Ovary (tissue), 9 donors: Measurements from ENCODE around the gene NRXN3. TPM values are rescaled to one million over a fixed set of nuclear protein-coding genes. Genes with fewer than 3 reads are reported as not detected.
"Not testable (repeated sequence)": the region's sequence is repeated elsewhere in the genome, so short reads cannot be mapped to it uniquely, and the experiment has no call there.

Source experiments
- DNase-seq, 5 donors: peaks; one replicate each; pipeline ENCODE4 v3.0.0-alpha.2; 2019 to 2020
- H3K27ac ChIP-seq, 2 donors: fragments of 200-600 bp; one replicate each; pipeline versions ENCODE4 v1.5.1 to v1.8.0; 2019 to 2022
- H3K27me3 ChIP-seq: fragments of 200-600 bp; one replicate; pipeline ENCODE4 v1.8.0; 2022
- H3K36me3 ChIP-seq: fragments of 200-600 bp; sonication (generic); one replicate; pipeline ENCODE4 v1.5.1; 2019
- H3K4me1 ChIP-seq: one replicate; pipeline ENCODE4 v1.8.1; 2013; ENCODE audit warnings: mild to moderate bottlenecking, moderate library complexity; ENCODE audit not compliant: insufficient read depth
- H3K4me3 ChIP-seq: fragments of 200-600 bp; sonication (generic); one replicate; pipeline ENCODE4 v1.5.1; 2017
- H3K9me3 ChIP-seq, 2 donors: fragments of 200-600 bp in 1 of 2; sonication (generic) in 1 of 2; one replicate each; pipeline versions ENCODE4 v1.5.1 to v1.8.1; 2013 to 2019; ENCODE audit warnings: mild to moderate bottlenecking in 1 of 2, moderate library complexity in 1 of 2
- EP300 ChIP-seq: sonication (generic); formaldehyde crosslinking; IDR thresholded peaks from one replicate; pipeline ENCODE4 v1.6.1; 2017; ENCODE audit warnings: antibody characterized with exemption
- POLR2A ChIP-seq: fragments of 450-650 bp; IDR thresholded peaks from one replicate; pipeline ENCODE4 v1.6.1; 2017; ENCODE audit warnings: antibody characterized with exemption, mild to moderate bottlenecking, moderate library complexity
- WGBS, 3 donors: extraction: QIAGEN DNeasy Blood & Tissue Kit in 1 of 3; methylation state at CpG; one replicate each; pipeline versions ENCODE4 v1.1.5 to v1.1.7; 2013 to 2017; 5-methylcytosine and 5-hydroxymethylcytosine counted together
- intact Hi-C, 4 donors: fragments of 100-400 bp; cut with DNase I; formaldehyde crosslinking; loops; one replicate each; pipeline versions ENCODE4 v1.11.0 to v1.15.1; 2022 to 2023
- polyA plus RNA-seq, 2 donors: library from polyadenylated mRNA; stranded (reverse); fragments of 200-250 nt in 1 of 2; fragments of 350-450 nt in 1 of 2; fragmentation: Illumina TruSeq in 1 of 2; extraction: RNeasy Lipid Tissue Mini Kit (QIAGEN cat#74804) in 1 of 2; gene quantifications; one replicate each; pipeline ENCODE4 v1.2.3, GENCODE V29; 2013 to 2014
- total RNA-seq, 7 donors: library from RNA; depleted of rRNA in 2 of 7; stranded (reverse); fragments of >200 nt in 2 of 7; fragmentation: NEBNext Ultra II Directional in 3 of 7; extraction: Animal tissue kit (Norgen Biotek cat#: 25700) in 3 of 7; gene quantifications; one replicate each; pipeline versions ENCODE4 v1.1.0 to v1.2.4, GENCODE V29; 2016 to 2023
- TF ChIP-seq, protein P1 (sequence below), 3 donors: fragments of 450-650 bp in 2 of 3; fragments of 200-600 bp in 1 of 3; IDR thresholded peaks; one replicate each; pipeline versions ENCODE4 v1.5.1 to v1.8.0; 2016 to 2022; ENCODE audit warnings: antibody characterized with exemption in 3 of 3, mild to moderate bottlenecking in 1 of 3
- donor health status: DM: no; HTN: no; CAD: no; lungs with moderate emphysema.
- donor health status: DM: no; HTN: no; CAD: no.
- donor health status: Bipolar disorder and iron deficiency.
- donor health status: DM: yes; HTN: yes; CAD: no.
- donor health status: DM: no; HTN: no; CAD: no.
- donor health status: DM: yes; HTN: yes; CAD: no.

Gene NRXN3
- total and polyA plus RNA-seq, 9 donors = 0.28 to 6.2 (median 0.82) TPM

DNA sequence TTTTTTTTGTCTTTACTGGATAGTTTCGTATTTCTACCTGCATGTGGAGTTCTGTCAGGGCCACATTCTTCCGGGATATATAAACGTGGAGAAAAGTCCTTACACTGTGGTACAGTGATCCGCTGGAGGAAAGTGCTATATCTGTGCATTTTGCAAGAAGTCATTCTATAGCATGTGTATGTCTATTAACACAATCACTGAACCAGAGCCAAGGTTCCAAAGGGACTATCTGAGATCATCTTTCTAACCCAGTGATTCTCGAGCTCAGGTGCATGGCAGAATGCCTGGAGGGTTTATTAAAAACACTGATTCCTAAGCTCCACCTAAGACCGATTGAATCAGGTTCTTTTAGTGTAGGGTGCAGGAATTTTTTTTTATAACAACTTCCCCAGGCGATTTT, 354.0 kb downstream of the NRXN3 start:
- intact Hi-C loops = no loop called here
- no peak overlapping the region for H3K27ac ChIP-seq
- H3K4me1 ChIP-seq = no peaks in the 10 kb centered on the region
- no peak overlapping the region for H3K4me3 ChIP-seq
- TF ChIP-seq POLR2A (no peak), EP300 (no peak)
- TF ChIP-seq, protein P1, sequence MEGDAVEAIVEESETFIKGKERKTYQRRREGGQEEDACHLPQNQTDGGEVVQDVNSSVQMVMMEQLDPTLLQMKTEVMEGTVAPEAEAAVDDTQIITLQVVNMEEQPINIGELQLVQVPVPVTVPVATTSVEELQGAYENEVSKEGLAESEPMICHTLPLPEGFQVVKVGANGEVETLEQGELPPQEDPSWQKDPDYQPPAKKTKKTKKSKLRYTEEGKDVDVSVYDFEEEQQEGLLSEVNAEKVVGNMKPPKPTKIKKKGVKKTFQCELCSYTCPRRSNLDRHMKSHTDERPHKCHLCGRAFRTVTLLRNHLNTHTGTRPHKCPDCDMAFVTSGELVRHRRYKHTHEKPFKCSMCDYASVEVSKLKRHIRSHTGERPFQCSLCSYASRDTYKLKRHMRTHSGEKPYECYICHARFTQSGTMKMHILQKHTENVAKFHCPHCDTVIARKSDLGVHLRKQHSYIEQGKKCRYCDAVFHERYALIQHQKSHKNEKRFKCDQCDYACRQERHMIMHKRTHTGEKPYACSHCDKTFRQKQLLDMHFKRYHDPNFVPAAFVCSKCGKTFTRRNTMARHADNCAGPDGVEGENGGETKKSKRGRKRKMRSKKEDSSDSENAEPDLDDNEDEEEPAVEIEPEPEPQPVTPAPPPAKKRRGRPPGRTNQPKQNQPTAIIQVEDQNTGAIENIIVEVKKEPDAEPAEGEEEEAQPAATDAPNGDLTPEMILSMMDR (IDR thresholded peaks at IDR 0.05) = no peak
- WGBS, 3 donors = 68 to 81% (median 71%) methylated on average over 7 of the region's 7 CpGs
- no peaks in the 10 kb centered on the region for H3K27me3 ChIP-seq
- H3K9me3 ChIP-seq = no peaks in the 10 kb centered on the region
- H3K36me3 ChIP-seq = no peaks in the 10 kb centered on the region
- no peak for DNase-seq

DNA sequence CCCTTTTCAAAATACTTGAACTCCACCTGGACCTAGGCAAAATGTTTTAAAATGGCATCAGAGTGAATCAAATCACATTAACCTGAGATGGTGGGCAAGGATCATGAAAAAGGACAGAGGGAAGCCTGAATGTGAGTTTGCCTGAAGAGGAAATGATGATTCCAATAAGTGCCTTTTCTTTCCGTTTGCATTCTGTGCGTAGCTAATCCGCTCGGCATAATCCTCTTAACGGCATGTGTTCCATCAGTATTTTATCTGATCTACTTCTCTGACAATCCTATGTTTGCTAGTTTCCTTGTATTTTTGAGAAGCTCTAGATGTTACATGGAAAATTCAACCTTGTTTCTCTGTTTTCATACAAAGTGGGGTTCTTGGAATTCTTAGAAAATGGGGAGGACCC, 354.6 kb downstream of the NRXN3 start:
- H3K27me3 ChIP-seq = no peaks in the 10 kb centered on the region
- H3K36me3 ChIP-seq = no peaks in the 10 kb centered on the region
- H3K4me1 ChIP-seq = no peaks in the 10 kb centered on the region
- no peak overlapping the region for H3K4me3 ChIP-seq
- H3K27ac ChIP-seq = no peak overlapping the region
- WGBS, 3 donors = 89 to 91% (median 91%) methylated on average over 5 of the region's 5 CpGs
- TF ChIP-seq POLR2A (no peak), EP300 (no peak)
- TF ChIP-seq, protein P1 (IDR thresholded peaks at IDR 0.05) = no peak
- H3K9me3 ChIP-seq = no peaks in the 10 kb centered on the region
- no peak for DNase-seq
- intact Hi-C loops = no loop called here

DNA sequence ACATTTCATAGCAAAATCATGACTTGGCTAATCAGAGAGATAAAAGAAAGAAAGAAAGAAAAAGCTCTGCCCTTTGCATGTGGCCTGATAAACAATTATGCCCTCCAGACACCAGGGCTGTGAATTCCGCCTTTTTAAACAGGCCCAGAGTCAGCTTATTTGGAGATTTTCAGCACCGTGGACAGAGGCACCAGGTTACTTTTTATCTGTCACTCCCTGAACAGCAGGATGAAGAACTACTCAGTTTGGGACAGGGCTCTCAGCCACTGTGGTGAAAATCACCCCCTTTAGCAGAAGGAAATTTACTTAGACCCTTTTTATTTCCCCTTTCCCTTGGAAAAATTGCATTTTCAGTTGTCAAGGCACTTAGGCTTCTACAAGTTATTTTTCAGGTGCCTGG, 359.9 kb downstream of the NRXN3 start:
- H3K4me1 ChIP-seq = no peaks in the 10 kb centered on the region
- 10 to 13% (median 11%) methylated on average over 2 of the region's 2 CpGs for WGBS, 3 donors
- no peak overlapping the region for H3K4me3 ChIP-seq
- H3K27me3 ChIP-seq = no peaks in the 10 kb centered on the region
- intact Hi-C loops = no loop called here
- no peak overlapping the region for H3K27ac ChIP-seq
- no peak for DNase-seq
- no peaks in the 10 kb centered on the region for H3K36me3 ChIP-seq
- TF ChIP-seq EP300 (no peak), POLR2A (no peak)
- TF ChIP-seq, protein P1 (IDR thresholded peaks at IDR 0.05) = no peak
- no peaks in the 10 kb centered on the region for H3K9me3 ChIP-seq

DNA sequence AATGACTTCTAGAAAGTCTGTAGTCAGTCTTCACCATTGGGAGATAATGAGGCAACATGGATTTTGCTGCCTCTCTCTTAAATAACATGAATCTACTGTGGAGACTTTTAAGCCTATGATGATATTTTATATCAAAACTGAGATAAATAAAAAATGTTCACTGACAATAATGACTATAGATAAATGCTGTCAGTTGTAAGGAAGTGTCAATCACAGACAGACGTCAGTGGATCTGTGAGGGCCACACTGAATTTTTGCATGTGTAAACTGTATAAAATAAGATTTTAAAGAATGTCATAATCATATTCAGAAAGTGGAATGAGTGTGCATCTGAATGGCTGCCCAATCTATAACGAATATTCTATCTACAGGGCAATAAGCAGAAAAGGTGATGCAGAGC, 364.0 kb downstream of the NRXN3 start:
- Histone ChIP-seq H3K27ac (no peak overlapping the region), H3K27me3 (no peaks in the 10 kb centered on the region), H3K4me3 (no peak overlapping the region), H3K36me3 (no peaks in the 10 kb centered on the region), H3K4me1 (no peaks in the 10 kb centered on the region), H3K9me3 (no peaks in the 10 kb centered on the region)
- 60 to 70% (median 69%) methylated on average over 2 of the region's 2 CpGs for WGBS, 3 donors
- TF ChIP-seq EP300 = no peak
- intact Hi-C loops = no loop called here
- DNase-seq = no peak

DNA sequence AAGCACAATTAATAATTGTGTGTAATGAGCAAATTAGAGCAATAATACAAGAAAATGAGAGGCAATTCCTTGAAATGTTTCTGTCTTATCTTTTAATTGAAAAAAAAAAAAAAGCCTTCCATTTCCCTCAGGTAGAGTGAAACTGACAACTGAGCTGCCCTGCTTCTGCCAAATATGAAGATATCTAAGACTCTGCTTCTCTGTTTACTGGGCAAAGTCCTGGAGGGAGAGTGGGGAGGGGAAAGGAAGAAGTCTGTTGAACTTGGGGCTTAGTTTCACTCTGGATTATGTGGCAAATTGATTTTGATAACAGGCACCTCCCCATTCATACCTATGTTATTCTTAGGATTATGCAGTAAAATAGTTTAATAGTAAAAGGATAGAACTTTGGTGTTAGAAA, 364.9 kb downstream of the NRXN3 start:
- no peak overlapping the region for H3K4me3 ChIP-seq
- intact Hi-C loops = no loop called here
- H3K9me3 ChIP-seq = no peaks in the 10 kb centered on the region
- TF ChIP-seq EP300 (no peak), POLR2A (no peak)
- TF ChIP-seq, protein P1 (IDR thresholded peaks at IDR 0.05) = no peak
- no peaks in the 10 kb centered on the region for H3K27me3 ChIP-seq
- no peaks in the 10 kb centered on the region for H3K36me3 ChIP-seq
- DNase-seq = no peak
- H3K27ac ChIP-seq = no peak overlapping the region
- no peaks in the 10 kb centered on the region for H3K4me1 ChIP-seq

DNA sequence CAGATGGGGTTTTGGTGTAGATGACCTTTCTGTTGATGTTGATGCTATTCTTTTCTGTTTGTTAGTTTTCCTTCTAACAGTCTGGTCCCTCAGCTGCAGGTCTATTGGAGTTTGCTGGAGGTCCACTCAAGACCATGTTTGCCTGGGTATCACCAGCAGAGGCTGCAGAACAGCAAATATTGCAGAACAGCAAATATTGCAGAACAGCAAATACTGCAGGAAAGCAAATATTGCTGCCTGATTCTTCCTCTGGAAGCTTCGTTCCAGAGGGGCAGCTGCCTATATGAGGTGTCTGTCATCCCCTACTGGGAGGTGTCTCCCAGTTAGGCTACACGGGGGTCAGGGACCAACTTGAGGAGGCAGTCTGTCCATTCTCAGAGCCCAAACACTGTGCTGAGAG, 371.6 kb downstream of the NRXN3 start:
- H3K4me1 ChIP-seq, intact Hi-C loops, H3K27ac ChIP-seq, H3K9me3 ChIP-seq, H3K4me3 ChIP-seq, H3K27me3 ChIP-seq, H3K36me3 ChIP-seq, DNase-seq: not testable (repeated sequence)
- 69 to 81% (median 73%) methylated on average over 2 of the region's 2 CpGs for WGBS, 3 donors
